ENCODE measurements around the gene TUBA3E.
"Not testable (repeated sequence)": the region's sequence is repeated elsewhere in the genome, so short reads cannot be mapped to it uniquely, and the experiment has no call there.

The TUBA3E gene

GRCh38 chr2:130143266-130144039 is 54.8 kb downstream of the TUBA3E start:
- not testable (repeated sequence) for DNase-seq (ENCODE audit: low spot score)

- not testable (repeated sequence) for DNase-seq (ENCODE audit: low spot score)
Measured at GRCh38 chr2:130142396-130143265, 55.6 kb downstream of the TUBA3E start.

Measured in SW480 (cell line).